Neural progenitor cell (in vitro differentiated cells): ENCODE data around the gene ARHGAP15.

Experiments
- CTCF ChIP-seq: fragments of 200-600 bp; sonication (generic); IDR thresholded peaks from 2 replicates; pipeline ENCODE4 v1.5.1; 2017; ENCODE audit warnings: antibody characterized with exemption, mild to moderate bottlenecking
- EZH2 ChIP-seq: fragments of 200-600 bp; sonication (generic); IDR thresholded peaks from 2 replicates; pipeline ENCODE4 v1.6.1; 2017; ENCODE audit warnings: antibody characterized with exemption, mild to moderate bottlenecking, moderate library complexity

- TF ChIP-seq EZH2 (no peak), CTCF (no peak)
These were observed 23.4 kb downstream of the ARHGAP15 start for GRCh38 chr2:143152637-143153036.
